B cell (primary cell): ENCODE results near the gene MAML3. TPM values are rescaled to one million over a fixed set of nuclear protein-coding genes. Genes with fewer than 3 reads are reported as not detected.
"Not testable (repeated sequence)": the region's sequence is repeated elsewhere in the genome, so short reads cannot be mapped to it uniquely, and the experiment has no call there.

Experiments
- ATAC-seq: fragments of 200-7000 bp; cut with Tn5 transposase; one replicate; pipeline ENCODE4 v1.10.0; 2021; ENCODE audit warnings: low read depth, mild to moderate bottlenecking, moderate number of reproducible peaks, moderate library complexity
- CTCF ChIA-PET: fragments of 350-600 bp; sonication (Branson Sonifier 250); formaldehyde crosslinking; loops from one replicate; lab custom pipeline; 2021; ENCODE audit warnings: antibody characterized with exemption, inconsistent platforms; lab: Charles Lee
- POLR2A ChIA-PET: fragments of 350-600 bp; sonication (Branson Sonifier 250); formaldehyde crosslinking; loops from one replicate; lab custom pipeline; 2021; ENCODE audit warnings: antibody characterized with exemption; lab: Charles Lee
- DNase-seq: peaks from one replicate; pipeline ENCODE4 v3.0.0; 2013
- H2AFZ ChIP-seq: 2 replicates; pipeline ENCODE4 v1.6.1; 2012; ENCODE audit warnings: mild to moderate bottlenecking, low read depth, low read length; ENCODE audit not compliant: insufficient read depth, poor library complexity, severe bottlenecking
- H3K27ac ChIP-seq, 2 donors: 1 replicate in 1 of 2; 2 replicates in 1 of 2; pipeline ENCODE4 v1.5.1; 2012 to 2013; ENCODE audit warnings: low read length in 2 of 2, mild to moderate bottlenecking in 2 of 2, moderate library complexity in 1 of 2
- H3K27me3 ChIP-seq, 4 experiments: fragments of 200-600 bp in 1 of 4; sonication (generic) in 1 of 4; replicated peaks in 1 of 4; 1 replicate in 2 of 4; 2 replicates in 2 of 4; pipeline versions ENCODE4 v1.6.1 to v1.7.0; 2013 to 2016; ENCODE audit warnings: low read length in 3 of 4, mild to moderate bottlenecking in 2 of 4, mixed read lengths in 1 of 4, moderate library complexity in 1 of 4; ENCODE audit not compliant: insufficient read depth in 4 of 4, control insufficient read depth in 3 of 4; ENCODE audit errors: control extremely low read depth in 1 of 4
- H3K36me3 ChIP-seq, 2 experiments: replicated peaks in 1 of 2; 1 replicate in 1 of 2; 2 replicates in 1 of 2; pipeline versions ENCODE4 v1.6.1 to v1.7.1; 2013; ENCODE audit warnings: low read length in 1 of 2; ENCODE audit not compliant: insufficient read depth in 2 of 2, control insufficient read depth in 1 of 2; ENCODE audit errors: control extremely low read depth in 1 of 2, extremely low read depth in 1 of 2
- H3K4me1 ChIP-seq, 2 donors: fragments of 200-600 bp in 1 of 2; sonication (generic) in 1 of 2; 1 replicate in 1 of 2; 2 replicates in 1 of 2; pipeline versions ENCODE4 v1.5.1 to v1.6.1; 2013 to 2017; ENCODE audit warnings: low read length in 2 of 2; ENCODE audit not compliant: control insufficient read depth in 2 of 2, insufficient read depth in 2 of 2
- H3K4me2 ChIP-seq: replicated peaks from 2 replicates; pipeline ENCODE3; 2012; ENCODE audit warnings: mild to moderate bottlenecking, low read depth, low read length; ENCODE audit not compliant: poor library complexity, severe bottlenecking
- H3K4me3 ChIP-seq, 5 experiments: fragments of 200-600 bp in 1 of 5; sonication (generic) in 1 of 5; 1 replicate in 3 of 5; 2 replicates in 2 of 5; pipeline versions ENCODE4 v1.5.1 to v1.7.0; 2011 to 2016; ENCODE audit warnings: low read length in 4 of 5, mild to moderate bottlenecking in 4 of 5, low read depth in 2 of 5, control low read depth in 1 of 5, moderate library complexity in 1 of 5; ENCODE audit not compliant: insufficient read depth in 1 of 5; ENCODE audit errors: control extremely low read depth in 1 of 5, extremely low read depth in 1 of 5
- H3K79me2 ChIP-seq: fragments of 200-600 bp; sonication (generic); one replicate; pipeline ENCODE4 v1.6.0; 2016; ENCODE audit warnings: low read length; ENCODE audit not compliant: control insufficient read depth, insufficient read depth
- H3K9ac ChIP-seq: fragments of 200-600 bp; sonication (generic); 2 replicates; pipeline ENCODE4 v1.6.1; 2017; ENCODE audit warnings: mild to moderate bottlenecking, low read length, moderate library complexity
- H3K9me3 ChIP-seq, 3 donors: one replicate each; pipeline versions ENCODE4 v1.6.1 to v1.7.1; 2013; ENCODE audit warnings: low read length in 2 of 3; ENCODE audit not compliant: control insufficient read depth in 2 of 3, insufficient read depth in 1 of 3; ENCODE audit errors: control extremely low read depth in 1 of 3
- H4K20me1 ChIP-seq: 2 replicates; pipeline ENCODE4 v1.6.0; 2012; ENCODE audit warnings: mild to moderate bottlenecking, low read length; ENCODE audit not compliant: insufficient read depth, control insufficient read depth, poor library complexity, severe bottlenecking
- H3K27ac Mint-ChIP-seq: one replicate; pipeline ENCODE4 v1.8.0; 2021; ENCODE audit warnings: mixed read lengths
- H3K27me3 Mint-ChIP-seq: one replicate; pipeline ENCODE4 v1.8.0; 2021; ENCODE audit warnings: mixed read lengths
- H3K4me1 Mint-ChIP-seq: one replicate; pipeline ENCODE4 v1.8.0; 2021; ENCODE audit warnings: mixed read lengths
- H3K4me3 Mint-ChIP-seq: one replicate; pipeline ENCODE4 v1.8.0; 2021; ENCODE audit warnings: mixed read lengths
- H3K9me3 Mint-ChIP-seq: one replicate; pipeline ENCODE4 v1.8.0; 2022; ENCODE audit warnings: mixed read lengths; ENCODE audit not compliant: insufficient read depth
- CTCF ChIP-seq: fragments of 200-600 bp; IDR thresholded peaks from one replicate; pipeline ENCODE4 v1.8.0; 2022; ENCODE audit warnings: antibody characterized with exemption, mild to moderate bottlenecking
- EZH2 ChIP-seq: IDR thresholded peaks from 2 replicates; pipeline ENCODE4 v1.6.1; 2012; ENCODE audit warnings: borderline replicate concordance, low read depth, mild to moderate bottlenecking, moderate library complexity, low read length; ENCODE audit not compliant: insufficient read depth, poor library complexity, severe bottlenecking
- WGBS: methylation state at CpG from one replicate; pipeline ENCODE4 v1.1.5; 2013; ENCODE audit warnings: missing lambda C conversion rate; ENCODE audit not compliant: insufficient coverage; 5-methylcytosine and 5-hydroxymethylcytosine counted together
- intact Hi-C: fragments of 100-400 bp; cut with micrococcal nuclease; formaldehyde crosslinking; loops from one replicate; pipeline ENCODE4 v1.10.0; 2022
- polyA plus RNA-seq: library from polyadenylated mRNA; depleted of rRNA; stranded (reverse); fragments of >200 nt; gene quantifications from 2 replicates; pipeline ENCODE4 v1.2.3, GENCODE V29; 2012
- total RNA-seq, 2 donors: library from RNA; stranded (reverse); fragments of 120-200 nt in 1 of 2; gene quantifications; 1 replicate in 1 of 2; 2 replicates in 1 of 2; pipeline versions ENCODE4 v1.2.3 to v1.2.4, GENCODE V29; 2013 to 2022

The MAML3 gene
- total and polyA plus RNA-seq, 2 donors (not counting 1 experiment from before 2014, with no cell fraction given), result 0.94 to 5.3 TPM

GRCh38 chr4:139700568-139700967, 453.4 kb downstream of the MAML3 start:
- Histone ChIP-seq H3K4me1 (no peaks in the 10 kb centered on the region), H3K4me2 (no peak overlapping the region), H3K27ac (no peak overlapping the region), H3K27me3 (no peaks in the 10 kb centered on the region), H3K9me3 (peaks cover 0 to 3% (median 0%) of the 10 kb centered on the region in 3 donors), H3K79me2 (no peaks in the 10 kb centered on the region), H3K4me3 (no peak overlapping the region), H3K9ac (no peak overlapping the region), H4K20me1 (no peaks in the 10 kb centered on the region), H2AFZ (no peak overlapping the region), H3K36me3 (no peaks in the 10 kb centered on the region)
- Mint-ChIP-seq H3K9me3 (no peaks in the 10 kb centered on the region), H3K27me3 (no peaks in the 10 kb centered on the region), H3K4me3 (no peak overlapping the region), H3K4me1 (no peaks in the 10 kb centered on the region), H3K27ac (no peak overlapping the region)
- CTCF ChIA-PET, result interaction anchor here (0.6 to 1.6 kb wide), 2 partner anchors 27 to 47 kb away, joined by 3 read pairs; no protein-coding TSS in a partner anchor
- POLR2A ChIA-PET, result no interaction called here
- TF ChIP-seq EZH2 (no peak), CTCF (no peak)
- DNase-seq (no peak), ATAC-seq (no peak)
- intact Hi-C loops, result no loop called here
- WGBS, result no CpG with 5 or more reads among the region's 5 CpGs

DNA sequence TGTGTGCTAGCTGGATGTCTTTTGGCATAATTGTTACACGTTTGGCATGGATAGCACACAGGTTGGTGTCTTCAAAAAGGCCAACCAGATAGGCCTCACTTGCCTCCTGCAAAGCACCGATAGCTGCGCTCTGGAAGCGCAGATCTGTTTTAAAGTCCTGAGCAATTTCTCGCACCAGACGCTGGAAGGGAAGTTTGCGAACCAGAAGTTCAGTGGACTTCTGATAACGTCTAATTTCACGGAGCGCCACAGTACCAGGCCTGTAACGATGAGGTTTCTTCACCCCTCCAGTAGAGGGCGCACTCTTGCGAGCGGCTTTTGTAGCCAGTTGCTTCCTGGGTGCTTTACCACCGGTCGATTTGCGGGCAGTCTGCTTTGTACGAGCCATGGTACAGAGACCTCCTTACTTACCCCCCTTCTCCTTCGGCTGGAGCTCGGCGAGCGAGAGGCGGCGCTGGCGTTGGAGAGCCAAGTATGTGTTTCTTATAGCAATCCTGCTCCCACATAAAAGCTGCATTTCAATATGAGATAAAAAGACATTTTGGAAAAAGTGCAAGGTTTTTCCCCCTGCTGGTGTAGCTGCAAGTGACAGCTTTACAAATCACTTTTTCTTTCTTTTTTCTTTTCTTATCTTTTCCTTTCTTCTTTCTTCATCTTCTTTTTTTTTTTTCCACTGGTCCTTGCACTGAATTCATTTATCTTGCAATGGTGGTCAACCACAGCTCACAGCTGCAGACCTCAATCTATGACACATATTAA, 455.6 kb downstream of the MAML3 start:
- H3K9ac ChIP-seq, intact Hi-C loops, CTCF ChIA-PET, DNase-seq, H3K79me2 ChIP-seq, H3K27ac Mint-ChIP-seq, H3K36me3 ChIP-seq, H3K27me3 Mint-ChIP-seq, H3K27me3 ChIP-seq, ATAC-seq, H3K4me1 ChIP-seq, H2AFZ ChIP-seq, H3K9me3 ChIP-seq, H3K4me1 Mint-ChIP-seq, H3K4me3 ChIP-seq, H3K27ac ChIP-seq, H3K9me3 Mint-ChIP-seq, H3K4me2 ChIP-seq, H3K4me3 Mint-ChIP-seq, H4K20me1 ChIP-seq, POLR2A ChIA-PET: not testable (repeated sequence)
- WGBS, result no CpG with 5 or more reads among the region's 25 CpGs
